HG03354 (cell line): ENCODE measurements around the gene UROD.
"Not testable (repeated sequence)": the region's sequence is repeated elsewhere in the genome, so short reads cannot be mapped to it uniquely, and the experiment has no call there.

Source experiments
- ATAC-seq: cut with Tn5 transposase; IDR thresholded peaks from one replicate; pipeline ENCODE4 v1.9.1; 2021; ENCODE audit warnings: mild to moderate bottlenecking; ENCODE audit not compliant: unreplicated experiment, poor library complexity, severe bottlenecking

Gene UROD

DNA sequence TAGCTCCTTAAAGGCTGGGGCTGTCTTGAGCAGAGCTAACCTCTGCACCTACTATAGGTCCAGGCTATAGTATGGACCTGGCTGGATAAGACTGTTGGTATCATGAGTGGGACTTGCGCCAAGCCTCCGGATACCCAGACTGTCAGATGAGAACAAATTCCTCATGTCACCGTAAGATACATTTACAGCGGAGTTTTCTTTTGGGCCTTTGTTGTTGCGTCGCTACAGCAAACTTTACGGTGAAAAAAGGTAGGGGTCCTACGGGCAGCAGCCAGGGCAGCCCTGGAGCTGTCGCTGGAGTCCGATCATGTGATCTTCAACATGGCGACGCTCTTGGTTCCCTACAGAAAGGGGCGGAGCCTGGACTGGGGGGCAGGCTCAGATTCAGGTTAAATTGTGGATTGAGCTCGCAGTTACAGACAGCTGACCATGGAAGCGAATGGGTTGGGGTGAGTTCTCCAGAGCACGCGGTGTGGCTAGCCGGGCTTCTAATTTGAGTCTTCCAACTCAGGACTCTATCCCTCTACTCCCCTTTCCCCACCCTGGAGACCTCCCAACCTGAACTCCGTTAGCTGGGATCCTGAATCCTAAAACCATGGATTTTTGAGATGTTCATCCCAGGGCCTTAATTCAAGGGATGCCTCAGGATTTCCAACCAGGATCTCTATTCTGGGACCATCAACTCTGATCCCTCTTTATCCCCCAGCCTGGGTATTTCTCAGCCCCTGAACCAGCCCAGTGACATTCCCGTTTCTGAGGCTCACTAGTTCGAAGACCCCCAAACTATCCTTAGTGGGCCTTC, at the start of gene UROD:
Gene UROD (plus strand): TSS at position 418 of the 802 bp plus-strand sequence. CDS start 12 bp downstream, at position 430.
- peak; percentile 67 for ATAC-seq

GRCh38 chr1:44962729-44963128, 49.3 kb upstream of the UROD start:
- no peak for ATAC-seq

DNA sequence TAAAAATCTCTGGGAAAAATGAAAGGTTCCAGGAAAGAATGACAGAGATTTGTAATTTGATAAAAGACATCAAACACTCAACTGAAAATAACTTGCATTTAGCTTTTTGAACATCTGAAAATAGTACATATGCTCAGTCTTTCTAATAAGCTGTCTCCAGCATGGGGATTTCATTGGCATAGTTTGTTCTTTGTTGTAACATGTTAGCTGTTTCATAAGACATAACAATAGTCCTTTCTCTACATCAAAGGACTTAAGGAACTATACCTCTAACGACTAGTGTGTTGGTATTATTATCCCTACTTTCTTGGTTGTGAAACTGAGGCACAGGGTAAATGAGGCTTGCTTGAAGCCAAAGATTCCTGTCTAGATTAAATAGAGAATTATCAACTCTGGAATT, 47.7 kb upstream of the UROD start:
- ATAC-seq: no peak

GRCh38 chr1:44970317-44970716, 41.7 kb upstream of the UROD start:
- ATAC-seq: no peak

DNA sequence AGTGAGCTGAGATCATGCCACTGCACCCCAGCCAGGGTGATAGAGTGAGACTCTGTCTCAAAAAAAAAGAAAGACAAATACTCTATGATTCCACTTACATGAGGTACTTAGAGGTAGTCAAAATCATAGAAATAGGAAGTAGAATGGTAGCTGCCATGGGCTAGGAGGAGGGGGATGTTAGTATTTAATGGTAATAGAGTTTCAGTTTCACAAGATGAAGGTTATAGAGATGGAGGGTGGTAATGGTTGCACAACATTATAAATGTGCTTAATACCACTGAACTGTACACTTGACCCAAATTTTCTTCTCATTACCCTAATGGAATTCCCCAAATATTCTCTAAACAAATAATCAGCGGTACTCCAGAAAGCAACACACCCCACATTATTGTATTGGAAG, 38.4 kb upstream of the UROD start:
- no peak for ATAC-seq

GRCh38 chr1:44976252-44976651, 35.8 kb upstream of the UROD start:
- no peak for ATAC-seq

- ATAC-seq: not testable (repeated sequence)
Measured at GRCh38 chr1:44977372-44977771, 34.7 kb upstream of the UROD start.

- peak; percentile 15 for ATAC-seq
Measured at GRCh38 chr1:44985747-44986359, 26.2 kb upstream of the UROD start.

DNA sequence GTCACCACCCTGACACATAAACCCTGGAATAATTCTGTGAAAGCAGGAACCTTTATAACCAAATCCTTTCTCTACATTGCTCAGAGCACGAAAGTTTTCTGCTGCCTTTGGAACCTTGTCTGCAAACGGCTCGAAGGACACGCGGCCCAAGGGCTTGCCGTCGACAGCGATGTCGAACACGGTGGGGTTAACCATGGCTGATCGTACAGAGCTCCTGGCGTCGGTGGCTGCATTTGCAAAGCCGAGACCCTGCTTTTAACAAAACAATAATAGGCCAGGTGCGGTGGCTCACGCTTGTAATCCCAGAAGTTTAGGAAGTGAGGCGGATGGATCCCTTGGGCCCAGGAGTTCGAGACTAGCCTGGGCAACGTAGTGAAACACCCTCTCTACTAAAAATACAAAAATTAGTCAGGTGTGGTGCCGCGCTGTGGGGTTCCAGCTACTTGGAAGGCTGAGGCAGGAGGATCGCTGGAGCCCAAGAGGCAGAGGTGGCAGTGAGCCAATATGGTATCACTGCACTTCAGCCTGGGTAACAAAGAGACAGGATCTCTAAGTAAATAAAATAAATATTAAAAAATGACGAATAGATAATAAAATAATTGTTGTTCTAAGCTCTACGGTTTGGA, 23.4 kb upstream of the UROD start:
- ATAC-seq: no peak

GRCh38 chr1:44994309-44994898, 17.6 kb upstream of the UROD start:
- no peak for ATAC-seq

DNA sequence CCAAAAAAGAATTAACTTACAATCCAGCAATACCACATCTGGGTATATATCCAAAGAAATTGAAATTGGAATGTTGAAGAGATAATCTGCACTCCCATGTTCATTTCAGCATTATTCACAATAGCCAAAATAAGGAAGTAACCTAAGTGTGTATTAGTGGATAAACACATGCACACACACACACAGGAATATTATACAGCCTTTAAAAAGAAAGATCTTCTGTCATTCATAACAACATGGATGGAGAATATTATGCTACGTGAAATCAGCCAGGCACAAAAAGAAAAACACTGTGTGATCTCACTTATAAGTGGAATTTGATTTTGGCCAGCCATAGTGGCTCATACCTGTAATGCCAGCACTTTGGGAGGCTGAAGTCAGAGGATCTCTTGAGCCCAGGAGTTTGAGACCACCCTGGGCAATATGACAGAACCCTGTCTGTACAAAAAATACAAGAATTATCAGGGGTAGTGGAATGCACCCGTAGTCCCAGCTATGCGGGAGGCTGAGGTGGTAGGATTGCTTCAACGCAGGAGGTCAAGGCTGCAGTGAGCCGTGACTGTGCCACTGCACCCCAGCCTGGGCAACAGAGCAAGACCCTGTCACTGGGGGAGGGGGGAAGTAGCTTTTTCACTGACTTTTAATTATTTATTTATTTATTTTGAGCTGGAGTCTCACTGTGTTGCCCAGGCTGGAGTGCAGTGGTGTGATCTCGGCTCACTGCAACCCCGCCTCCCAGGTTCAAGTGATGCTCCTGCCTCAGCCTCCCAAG, 16.4 kb upstream of the UROD start:
- no peak for ATAC-seq

- no peak for ATAC-seq
Measured at GRCh38 chr1:44999232-44999631, 12.8 kb upstream of the UROD start.

DNA sequence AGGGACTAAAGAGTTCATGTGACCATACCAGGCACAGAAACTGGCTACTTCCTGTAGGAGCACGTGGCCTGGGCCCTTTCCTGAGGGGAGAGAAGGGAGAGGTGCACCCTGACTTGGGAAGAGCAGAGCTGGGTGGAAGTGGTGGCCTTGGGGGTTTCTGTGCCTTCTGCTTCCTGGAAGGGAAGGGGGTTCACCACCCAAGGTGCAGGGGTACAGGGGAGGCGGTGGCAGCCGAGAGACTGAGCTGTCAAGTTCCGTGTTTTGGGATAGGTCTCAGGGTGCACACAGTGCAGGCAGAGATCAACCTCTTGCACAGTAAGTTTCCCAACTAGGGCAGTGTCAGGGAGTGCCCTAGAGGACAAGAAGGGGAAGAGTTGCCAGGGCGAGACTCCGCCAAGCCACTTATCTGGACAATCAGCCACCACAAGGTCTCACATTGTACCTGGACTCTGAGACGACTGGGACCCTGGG, 11.0 kb upstream of the UROD start:
- no peak for ATAC-seq

GRCh38 chr1:45001576-45001975, 10.5 kb upstream of the UROD start:
- not testable (repeated sequence) for ATAC-seq

GRCh38 chr1:45002650-45003645, 9.1 kb upstream of the UROD start:
- no peak for ATAC-seq

GRCh38 chr1:45003741-45004140, 8.3 kb upstream of the UROD start:
- ATAC-seq: no peak

DNA sequence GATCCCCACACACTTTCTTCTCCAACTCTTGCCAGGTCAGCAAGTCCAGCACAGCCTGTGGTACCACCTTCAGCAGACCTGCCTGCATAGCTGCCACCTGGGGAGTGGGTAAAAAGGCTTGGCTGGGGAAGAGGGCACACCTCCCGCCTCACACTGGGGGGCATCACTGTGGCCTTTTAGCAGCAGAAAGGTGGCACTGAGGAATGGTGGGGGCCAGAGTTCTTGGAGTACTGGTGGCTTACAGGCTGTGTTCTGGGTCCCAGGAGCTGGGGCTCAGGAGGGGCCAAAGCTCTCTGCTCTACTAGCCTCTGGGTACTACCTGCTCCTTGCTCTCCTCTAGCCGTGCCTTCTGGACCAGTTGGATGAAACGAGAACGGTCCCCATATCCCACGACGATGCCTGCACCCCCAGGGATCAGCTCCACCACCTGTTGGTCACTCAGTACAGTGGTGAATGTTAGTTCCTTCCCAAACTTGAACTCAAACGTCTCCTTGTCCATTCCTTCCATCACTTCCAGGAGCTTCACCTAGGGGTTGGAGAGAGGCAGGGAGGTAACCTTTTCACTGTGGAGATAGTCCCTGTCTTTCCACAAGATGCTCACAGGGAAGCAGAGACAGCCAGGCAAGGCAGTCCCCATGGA, 7.7 kb upstream of the UROD start:
- no peak for ATAC-seq

DNA sequence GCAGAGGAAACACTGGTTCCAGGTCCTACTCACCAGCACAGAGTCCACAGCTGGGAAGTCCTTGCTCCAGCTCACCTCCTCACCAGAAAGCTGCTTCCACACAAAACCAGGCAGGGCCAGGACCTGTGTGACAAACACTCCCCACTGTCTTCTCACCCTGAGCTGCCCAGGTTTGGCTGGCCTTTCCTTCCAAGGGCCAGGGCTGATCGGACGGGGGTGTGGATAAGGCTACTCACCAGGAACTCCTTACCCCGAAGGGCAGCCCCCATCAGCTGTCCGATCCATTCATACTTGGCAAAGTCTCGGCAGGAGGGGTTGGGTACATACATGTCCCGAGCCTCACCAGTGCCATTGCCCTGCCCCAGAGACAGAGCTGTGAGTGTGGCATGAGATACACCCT, 6.3 kb upstream of the UROD start:
- ATAC-seq: no peak
